Colonic mucosa (tissue), 4 donors: ENCODE data around the gene POGZ. TPM values are rescaled to one million over a fixed set of nuclear protein-coding genes. Genes with fewer than 3 reads are reported as not detected.
A peak's percentile ranks its signal among the peaks of the same experiment; 100 is the strongest.

ENCODE experiments used
- DNase-seq: peaks from one replicate; pipeline ENCODE4 v3.0.0-alpha.2; 2020
- H3K27ac ChIP-seq: fragments of 200-600 bp; one replicate; pipeline ENCODE4 v1.8.0; 2021
- H3K27me3 ChIP-seq: fragments of 200-600 bp; one replicate; pipeline ENCODE4 v1.8.0; 2021
- H3K36me3 ChIP-seq: fragments of 200-600 bp; one replicate; pipeline ENCODE4 v1.8.0; 2021
- H3K4me1 ChIP-seq: fragments of 200-600 bp; one replicate; pipeline ENCODE4 v1.8.0; 2021; ENCODE audit warnings: mild to moderate bottlenecking
- H3K4me3 ChIP-seq: fragments of 200-600 bp; one replicate; pipeline ENCODE4 v1.8.0; 2021
- H3K9ac ChIP-seq, 2 donors: one replicate each; pipeline ENCODE4 v1.7.0; 2013; ENCODE audit warnings: control low read depth in 2 of 2, low read depth in 2 of 2, low read length in 2 of 2
- H3K9me3 ChIP-seq: fragments of 200-600 bp; one replicate; pipeline ENCODE4 v1.8.0; 2021
- CTCF ChIP-seq: fragments of 200-600 bp; IDR thresholded peaks from one replicate; pipeline ENCODE4 v1.8.0; 2022; ENCODE audit warnings: antibody characterized with exemption, mild to moderate bottlenecking
- intact Hi-C: fragments of 100-400 bp; cut with DNase I; formaldehyde crosslinking; loops from one replicate; pipeline ENCODE4 v1.14.1; 2022
- total RNA-seq, 2 donors: library from RNA; stranded (reverse); fragmentation: NEBNext Ultra II Directional in 1 of 2; extraction: Animal tissue kit (Norgen Biotek cat#: 25700) in 1 of 2; gene quantifications; one replicate each; pipeline ENCODE4 v1.2.1, GENCODE V29; 2021
- donor health status: healthy.
- donor health status: DM: no; HTN: no; CAD: no.
- donor health status: DM: no; HTN: no; CAD: no.

POGZ gene
- total RNA-seq, 2 donors from 2014 or later: 49.6 to 50.0 TPM

GRCh38 chr1:151502035-151502700, 42.9 kb upstream of the POGZ start:
- Histone ChIP-seq H3K9ac (no peak overlapping the region), H3K36me3 (no peaks in the 10 kb centered on the region), H3K9me3 (no peaks in the 10 kb centered on the region), H3K27me3 (no peaks in the 10 kb centered on the region), H3K4me1 (no peaks in the 10 kb centered on the region), H3K27ac (no peak overlapping the region), H3K4me3 (no peak overlapping the region)
- no peak for TF ChIP-seq CTCF
- intact Hi-C loops: no loop called here
- DNase-seq: no peak

- TF ChIP-seq CTCF: peak; percentile 11
- intact Hi-C loops: no loop called here
- H3K9ac ChIP-seq: no peak overlapping the region
- no peak for DNase-seq
- no peaks in the 10 kb centered on the region for H3K36me3 ChIP-seq
- no peaks in the 10 kb centered on the region for H3K27me3 ChIP-seq
- no peak overlapping the region for H3K4me3 ChIP-seq
- no peaks in the 10 kb centered on the region for H3K4me1 ChIP-seq
- H3K9me3 ChIP-seq: no peaks in the 10 kb centered on the region
- no peak overlapping the region for H3K27ac ChIP-seq
These were observed 42.2 kb upstream of the POGZ start for GRCh38 chr1:151501474-151501873.

- H3K27ac ChIP-seq: peak overlapping the region; percentile 40
- H3K9me3 ChIP-seq: no peaks in the 10 kb centered on the region
- no peak for TF ChIP-seq CTCF
These were observed 40.6 kb upstream of the POGZ start for GRCh38 chr1:151499930-151500329.

GRCh38 chr1:151499365-151499764, 40.1 kb upstream of the POGZ start:
- no peak for DNase-seq
- Histone ChIP-seq H3K9ac (peak overlapping the region in 1 of 2 donors; percentile 2), H3K36me3 (no peaks in the 10 kb centered on the region), H3K27ac (peak overlapping the region; percentile 40), H3K4me1 (no peaks in the 10 kb centered on the region), H3K4me3 (no peak overlapping the region), H3K9me3 (no peaks in the 10 kb centered on the region), H3K27me3 (no peaks in the 10 kb centered on the region)
- intact Hi-C loops: no loop called here
- TF ChIP-seq CTCF: no peak

More at GRCh38 chr1:151499930-151500329, 40.6 kb upstream of the POGZ start:
- no peaks in the 10 kb centered on the region for H3K4me1 ChIP-seq
- no peak for DNase-seq
- intact Hi-C loops: no loop called here
- no peaks in the 10 kb centered on the region for H3K27me3 ChIP-seq
- H3K4me3 ChIP-seq: no peak overlapping the region
- H3K36me3 ChIP-seq: no peaks in the 10 kb centered on the region
- peak overlapping the region in 1 of 2 donors; percentile 5 for H3K9ac ChIP-seq

- H3K4me1 ChIP-seq: no peaks in the 10 kb centered on the region
- no peak overlapping the region for H3K4me3 ChIP-seq
- no peaks in the 10 kb centered on the region for H3K27me3 ChIP-seq
- no peak overlapping the region for H3K9ac ChIP-seq
- H3K9me3 ChIP-seq: no peaks in the 10 kb centered on the region
- no peak for TF ChIP-seq CTCF
- no peaks in the 10 kb centered on the region for H3K36me3 ChIP-seq
- H3K27ac ChIP-seq: no peak overlapping the region
- DNase-seq: no peak
- intact Hi-C loops: no loop called here
These were observed 36.0 kb upstream of the POGZ start for GRCh38 chr1:151495316-151495715.
